ENCODE data around the gene TBC1D17. TPM values are rescaled to one million over a fixed set of nuclear protein-coding genes. Genes with fewer than 3 reads are reported as not detected.

The TBC1D17 gene
- total RNA-seq, 5 donors from 2014 or later (not counting 1 experiment from before 2014, with no cell fraction given) = 46.5 to 102 (median 88.6) TPM

DNA sequence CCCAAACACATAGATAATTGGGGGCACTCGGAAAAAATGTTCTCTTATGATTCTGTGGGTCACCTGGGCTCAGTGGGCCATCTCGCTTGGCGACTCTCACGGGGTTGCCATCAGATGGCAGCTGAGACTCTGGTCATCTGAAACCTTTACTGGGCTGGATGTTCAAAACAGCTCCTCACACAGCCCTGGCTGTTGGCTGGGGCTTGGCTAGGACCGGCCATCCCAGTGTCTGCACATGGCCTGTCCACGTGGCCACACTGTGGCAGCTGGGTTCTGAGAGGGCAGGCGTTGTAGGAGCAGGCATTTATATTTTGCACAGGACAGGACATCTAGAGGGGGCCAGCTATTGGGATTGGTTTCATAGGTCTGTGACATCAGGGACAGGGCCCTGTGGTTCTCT is 43.9 kb upstream of the TBC1D17 start:
- ChIA-PET POLR2A (no interaction called here), CTCF (no interaction called here)
- H3K4me1 Mint-ChIP-seq = peaks cover 0 to 1% (median 0%) of the 10 kb centered on the region in 3 donors
- DNase-seq (no peak), ATAC-seq (replicated peaks in 1 of 4) (no peak)
- no peak overlapping the region for H3K27ac ChIP-seq (ENCODE audit: low read length)
- 97% methylated on average over 6 of the region's 7 CpGs for WGBS (ENCODE audit: insufficient coverage)
- no peaks in the 10 kb centered on the region for H3K27me3 ChIP-seq (replicated peaks in 1 of 2; ENCODE audit: control insufficient read depth in 2 of 2, extremely low read depth in 1 of 2, insufficient read depth in 2 of 2, low read length in 1 of 2)
- H3K36me3 ChIP-seq (ENCODE audit: control insufficient read depth in 2 of 2, extremely low read depth in 1 of 2, insufficient read depth in 1 of 2, low read length in 1 of 2) = peaks cover 31 to 80% of the 10 kb centered on the region in 2 donors
- H3K9me3 Mint-ChIP-seq = no peaks in the 10 kb centered on the region
- no peaks in the 10 kb centered on the region for H3K4me1 ChIP-seq (ENCODE audit: control insufficient read depth in 1 of 2, extremely low read depth in 1 of 2, insufficient read depth in 2 of 2, low read length in 2 of 2)
- H3K27ac Mint-ChIP-seq = no peak overlapping the region
- no peak overlapping the region for H3K4me3 ChIP-seq (ENCODE audit: control insufficient read depth in 1 of 2, extremely low read depth in 1 of 2, low read length in 1 of 2)
- H3K4me3 Mint-ChIP-seq = no peak overlapping the region
- H3K9me3 ChIP-seq = no peaks in the 10 kb centered on the region
- peaks cover 46% of the 10 kb centered on the region for H3K36me3 Mint-ChIP-seq
- no peaks in the 10 kb centered on the region for H3K27me3 Mint-ChIP-seq

DNA sequence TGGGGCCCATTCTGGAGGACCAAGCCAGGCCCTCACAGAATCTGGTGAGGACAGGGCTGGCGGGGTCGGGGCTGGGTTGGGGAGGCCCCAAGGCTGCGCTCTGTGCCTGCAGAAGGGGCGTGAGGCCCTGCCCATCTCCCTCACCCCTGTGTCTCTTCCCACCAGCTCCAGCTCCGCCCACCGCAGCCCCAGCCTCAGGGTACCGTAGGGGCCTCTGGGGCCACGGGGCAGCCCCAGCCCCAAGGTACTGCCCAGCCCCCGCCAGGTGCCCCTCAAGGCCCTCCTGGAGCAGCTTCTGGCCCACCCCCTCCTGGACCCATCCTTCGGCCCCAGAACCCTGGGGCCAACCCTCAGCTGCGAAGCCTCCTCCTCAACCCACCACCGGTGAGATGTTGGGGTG is 41.9 kb upstream of the TBC1D17 start:
- POLR2A ChIA-PET = no interaction called here
- 96% methylated on average over 7 of the region's 12 CpGs for WGBS (ENCODE audit: insufficient coverage)
- peaks cover 23 to 75% of the 10 kb centered on the region in 2 donors for H3K36me3 ChIP-seq (ENCODE audit: control insufficient read depth in 2 of 2, extremely low read depth in 1 of 2, insufficient read depth in 1 of 2, low read length in 1 of 2)

DNA sequence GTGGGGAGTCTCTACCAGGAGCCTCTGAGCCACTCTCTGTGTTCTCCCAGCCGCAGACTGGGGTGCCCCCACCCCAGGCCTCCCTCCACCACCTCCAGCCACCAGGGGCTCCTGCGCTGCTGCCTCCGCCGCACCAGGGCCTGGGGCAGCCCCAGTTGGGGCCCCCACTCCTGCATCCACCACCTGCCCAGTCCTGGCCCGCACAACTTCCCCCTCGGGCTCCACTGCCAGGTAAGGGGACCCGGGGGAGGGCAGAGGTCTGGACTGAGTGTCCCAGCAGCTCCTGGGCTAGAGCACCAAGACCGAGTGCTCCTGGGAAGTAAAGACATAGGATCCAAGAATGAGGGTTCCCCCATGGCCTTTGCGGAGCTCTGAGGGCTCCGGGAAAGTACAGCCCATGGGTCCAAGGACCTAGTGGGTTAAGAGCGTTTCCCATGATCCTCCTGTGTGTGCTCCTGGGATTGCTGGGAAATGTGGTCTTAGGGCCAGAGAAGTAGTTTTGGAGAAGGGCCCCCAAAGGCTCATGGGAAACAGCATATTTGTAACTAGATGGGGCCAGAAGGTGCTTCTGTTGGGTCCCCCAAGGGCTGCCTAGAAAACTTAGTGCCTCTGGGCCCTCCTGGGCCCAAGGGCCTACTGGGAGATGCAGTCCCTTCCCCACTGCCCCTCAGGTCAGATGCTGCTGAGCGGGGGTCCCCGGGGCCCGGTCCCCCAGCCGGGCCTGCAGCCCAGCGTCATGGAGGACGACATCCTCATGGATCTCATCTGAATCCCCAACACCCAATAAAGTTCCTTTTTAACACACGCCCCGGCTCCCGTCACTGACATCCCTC is 41.1 kb upstream of the TBC1D17 start:
- 98% methylated on average over 15 of the region's 20 CpGs for WGBS (ENCODE audit: insufficient coverage)
- H3K4me3 ChIP-seq (ENCODE audit: control insufficient read depth in 1 of 2, extremely low read depth in 1 of 2, low read length in 1 of 2) = no peak overlapping the region
- DNase-seq = no peak
- no peaks in the 10 kb centered on the region for H3K27me3 ChIP-seq (replicated peaks in 1 of 2; ENCODE audit: control insufficient read depth in 2 of 2, extremely low read depth in 1 of 2, insufficient read depth in 2 of 2, low read length in 1 of 2)
- H3K36me3 ChIP-seq (ENCODE audit: control insufficient read depth in 2 of 2, extremely low read depth in 1 of 2, insufficient read depth in 1 of 2, low read length in 1 of 2) = peaks cover 22 to 67% of the 10 kb centered on the region in 2 donors
- Mint-ChIP-seq H3K4me3 (no peak overlapping the region), H3K27me3 (no peaks in the 10 kb centered on the region), H3K36me3 (peaks cover 52% of the 10 kb centered on the region), H3K4me1 (peaks cover 0 to 1% (median 0%) of the 10 kb centered on the region in 3 donors), H3K9me3 (no peaks in the 10 kb centered on the region), H3K27ac (no peak overlapping the region)
- no peak overlapping the region for H3K27ac ChIP-seq (ENCODE audit: low read length)
- ChIA-PET CTCF (interaction anchor here in 1 of 2 donors (0.6 kb wide), 1 partner anchor 992 kb away, joined by 4 read pairs; no protein-coding TSS in a partner anchor), POLR2A (no interaction called here)
- H3K9me3 ChIP-seq = no peaks in the 10 kb centered on the region
- H3K4me1 ChIP-seq (ENCODE audit: control insufficient read depth in 1 of 2, extremely low read depth in 1 of 2, insufficient read depth in 2 of 2, low read length in 2 of 2) = no peaks in the 10 kb centered on the region
- ATAC-seq (replicated peaks in 1 of 4) = no peak

More for the DNA sequence above, 41.9 kb upstream of the TBC1D17 start:
- Mint-ChIP-seq H3K4me1 (peaks cover 0 to 1% (median 0%) of the 10 kb centered on the region in 3 donors), H3K27ac (no peak overlapping the region), H3K9me3 (no peaks in the 10 kb centered on the region), H3K36me3 (peaks cover 54% of the 10 kb centered on the region), H3K4me3 (no peak overlapping the region), H3K27me3 (no peaks in the 10 kb centered on the region)
- Histone ChIP-seq H3K9me3 (no peaks in the 10 kb centered on the region), H3K4me3 (ENCODE audit: control insufficient read depth in 1 of 2, extremely low read depth in 1 of 2, low read length in 1 of 2) (no peak overlapping the region), H3K27me3 (replicated peaks in 1 of 2; ENCODE audit: control insufficient read depth in 2 of 2, extremely low read depth in 1 of 2, insufficient read depth in 2 of 2, low read length in 1 of 2) (no peaks in the 10 kb centered on the region), H3K27ac (ENCODE audit: low read length) (no peak overlapping the region), H3K4me1 (ENCODE audit: control insufficient read depth in 1 of 2, extremely low read depth in 1 of 2, insufficient read depth in 2 of 2, low read length in 2 of 2) (no peaks in the 10 kb centered on the region)
- DNase-seq (no peak), ATAC-seq (replicated peaks in 1 of 4) (no peak)
- CTCF ChIA-PET = no interaction called here

- WGBS (ENCODE audit: insufficient coverage) = 93% methylated on average over 5 of the region's 5 CpGs
- Mint-ChIP-seq H3K27ac (no peak overlapping the region), H3K27me3 (no peaks in the 10 kb centered on the region), H3K9me3 (no peaks in the 10 kb centered on the region), H3K4me1 (peaks cover 0 to 1% (median 0%) of the 10 kb centered on the region in 3 donors), H3K4me3 (no peak overlapping the region), H3K36me3 (peaks cover 47% of the 10 kb centered on the region)
- Histone ChIP-seq H3K9me3 (no peaks in the 10 kb centered on the region), H3K4me3 (ENCODE audit: control insufficient read depth in 1 of 2, extremely low read depth in 1 of 2, low read length in 1 of 2) (no peak overlapping the region), H3K27ac (ENCODE audit: low read length) (no peak overlapping the region), H3K36me3 (ENCODE audit: control insufficient read depth in 2 of 2, extremely low read depth in 1 of 2, insufficient read depth in 1 of 2, low read length in 1 of 2) (peaks cover 19 to 62% of the 10 kb centered on the region in 2 donors), H3K27me3 (replicated peaks in 1 of 2; ENCODE audit: control insufficient read depth in 2 of 2, extremely low read depth in 1 of 2, insufficient read depth in 2 of 2, low read length in 1 of 2) (no peaks in the 10 kb centered on the region), H3K4me1 (ENCODE audit: control insufficient read depth in 1 of 2, extremely low read depth in 1 of 2, insufficient read depth in 2 of 2, low read length in 2 of 2) (no peaks in the 10 kb centered on the region)
- no peak for ATAC-seq (replicated peaks in 1 of 4)
- POLR2A ChIA-PET = no interaction called here
- CTCF ChIA-PET = interaction anchor here in 1 of 2 donors (0.6 kb wide), 1 partner anchor 992 kb away, joined by 4 read pairs; no protein-coding TSS in a partner anchor
- DNase-seq = no peak
Observed at GRCh38 chr19:49837009-49837310, 40.5 kb upstream of the TBC1D17 start.

DNA sequence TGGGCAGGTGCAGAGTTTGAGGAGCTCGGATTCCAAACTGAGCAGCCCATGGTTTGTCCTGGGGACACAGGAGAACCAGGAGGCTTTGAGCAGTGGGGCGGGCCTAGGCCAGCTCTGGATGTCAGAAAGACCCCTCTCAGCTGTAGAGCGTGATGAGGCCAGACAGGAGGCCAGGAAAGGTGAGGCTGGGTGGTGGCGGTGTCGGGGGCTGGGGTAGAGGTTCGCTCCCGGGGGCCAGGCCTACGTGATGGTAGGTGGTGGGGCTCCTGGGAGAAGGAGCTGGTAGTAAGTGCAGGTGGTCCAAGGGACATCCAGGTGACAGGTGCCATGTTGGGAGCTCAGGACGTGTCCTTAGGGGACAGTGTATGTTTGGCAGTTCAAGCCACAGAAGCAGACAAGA is 40.1 kb upstream of the TBC1D17 start:
- Mint-ChIP-seq H3K27me3 (no peaks in the 10 kb centered on the region), H3K27ac (no peak overlapping the region), H3K4me1 (no peaks in the 10 kb centered on the region), H3K4me3 (no peak overlapping the region), H3K9me3 (no peaks in the 10 kb centered on the region), H3K36me3 (peaks cover 43% of the 10 kb centered on the region)
- 98% methylated on average over 9 of the region's 9 CpGs for whole genome bisulfite sequencing (ENCODE audit: insufficient coverage)
- peaks cover 19 to 57% of the 10 kb centered on the region in 2 donors for H3K36me3 ChIP-seq (ENCODE audit: control insufficient read depth in 2 of 2, extremely low read depth in 1 of 2, insufficient read depth in 1 of 2, low read length in 1 of 2)
- POLR2A ChIA-PET = no interaction called here
- ATAC-seq (replicated peaks in 1 of 4) (no peak), DNase-seq (no peak)
- H3K9me3 ChIP-seq = no peaks in the 10 kb centered on the region
- CTCF ChIA-PET = no interaction called here
- no peak overlapping the region for H3K27ac ChIP-seq (ENCODE audit: low read length)
- H3K4me1 ChIP-seq (ENCODE audit: control insufficient read depth in 1 of 2, extremely low read depth in 1 of 2, insufficient read depth in 2 of 2, low read length in 2 of 2) = no peaks in the 10 kb centered on the region
- H3K4me3 ChIP-seq (ENCODE audit: control insufficient read depth in 1 of 2, extremely low read depth in 1 of 2, low read length in 1 of 2) = no peak overlapping the region
- H3K27me3 ChIP-seq (replicated peaks in 1 of 2; ENCODE audit: control insufficient read depth in 2 of 2, extremely low read depth in 1 of 2, insufficient read depth in 2 of 2, low read length in 1 of 2) = no peaks in the 10 kb centered on the region

DNA sequence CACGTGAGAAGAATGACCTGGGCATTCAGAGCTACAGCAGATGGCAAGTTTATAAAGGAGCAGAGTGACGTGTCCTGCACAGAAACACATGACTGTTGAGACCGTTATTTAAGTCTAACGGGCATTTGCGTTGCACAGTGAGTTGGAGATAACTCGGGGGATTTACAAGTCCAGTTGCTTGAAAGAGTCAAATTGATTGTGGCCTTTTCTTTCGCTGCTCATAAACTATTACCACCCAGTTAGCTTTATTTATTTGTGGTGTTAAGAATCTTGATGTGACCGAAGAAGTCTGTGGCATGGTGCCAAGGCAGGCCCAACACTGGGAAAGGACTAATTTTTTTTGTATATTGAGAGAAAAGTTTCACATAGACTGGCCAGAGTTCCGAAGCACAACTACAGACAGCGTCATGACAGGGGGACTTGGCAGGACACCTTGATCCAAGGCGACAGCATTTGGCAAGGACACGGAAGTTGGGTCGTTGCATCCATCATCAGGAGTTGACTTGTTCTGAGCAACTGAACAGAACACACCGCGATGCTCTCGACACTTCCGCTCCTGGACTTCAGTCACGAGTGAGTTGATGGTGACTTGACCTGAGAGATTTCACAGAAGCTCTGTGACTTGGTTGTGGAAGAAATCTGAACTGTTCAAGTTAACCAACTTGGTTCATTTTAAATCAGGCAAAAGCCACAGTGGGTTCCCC is 38.5 kb upstream of the TBC1D17 start:
- no peaks in the 10 kb centered on the region for H3K9me3 ChIP-seq
- Mint-ChIP-seq H3K36me3 (peaks cover 33% of the 10 kb centered on the region), H3K27ac (no peak overlapping the region), H3K4me1 (no peaks in the 10 kb centered on the region), H3K4me3 (no peak overlapping the region), H3K9me3 (no peaks in the 10 kb centered on the region), H3K27me3 (no peaks in the 10 kb centered on the region)
- no peak overlapping the region for H3K4me3 ChIP-seq (ENCODE audit: control insufficient read depth in 1 of 2, extremely low read depth in 1 of 2, low read length in 1 of 2)
- DNase-seq = no peak
- WGBS (ENCODE audit: insufficient coverage) = 98% methylated on average over 12 of the region's 18 CpGs
- CTCF ChIA-PET = no interaction called here
- H3K27ac ChIP-seq (ENCODE audit: low read length) = no peak overlapping the region
- ATAC-seq (replicated peaks in 1 of 4) = no peak
- POLR2A ChIA-PET = no interaction called here
- peaks cover 15 to 42% of the 10 kb centered on the region in 2 donors for H3K36me3 ChIP-seq (ENCODE audit: control insufficient read depth in 2 of 2, extremely low read depth in 1 of 2, insufficient read depth in 1 of 2, low read length in 1 of 2)
- H3K27me3 ChIP-seq (replicated peaks in 1 of 2; ENCODE audit: control insufficient read depth in 2 of 2, extremely low read depth in 1 of 2, insufficient read depth in 2 of 2, low read length in 1 of 2) = no peaks in the 10 kb centered on the region
- no peaks in the 10 kb centered on the region for H3K4me1 ChIP-seq (ENCODE audit: control insufficient read depth in 1 of 2, extremely low read depth in 1 of 2, insufficient read depth in 2 of 2, low read length in 2 of 2)
